ENCODE results near the gene WDR76. TPM values are rescaled to one million over a fixed set of nuclear protein-coding genes. Genes with fewer than 3 reads are reported as not detected.

WDR76 gene
- total RNA-seq, 1 donor = 7.6 TPM

DNA sequence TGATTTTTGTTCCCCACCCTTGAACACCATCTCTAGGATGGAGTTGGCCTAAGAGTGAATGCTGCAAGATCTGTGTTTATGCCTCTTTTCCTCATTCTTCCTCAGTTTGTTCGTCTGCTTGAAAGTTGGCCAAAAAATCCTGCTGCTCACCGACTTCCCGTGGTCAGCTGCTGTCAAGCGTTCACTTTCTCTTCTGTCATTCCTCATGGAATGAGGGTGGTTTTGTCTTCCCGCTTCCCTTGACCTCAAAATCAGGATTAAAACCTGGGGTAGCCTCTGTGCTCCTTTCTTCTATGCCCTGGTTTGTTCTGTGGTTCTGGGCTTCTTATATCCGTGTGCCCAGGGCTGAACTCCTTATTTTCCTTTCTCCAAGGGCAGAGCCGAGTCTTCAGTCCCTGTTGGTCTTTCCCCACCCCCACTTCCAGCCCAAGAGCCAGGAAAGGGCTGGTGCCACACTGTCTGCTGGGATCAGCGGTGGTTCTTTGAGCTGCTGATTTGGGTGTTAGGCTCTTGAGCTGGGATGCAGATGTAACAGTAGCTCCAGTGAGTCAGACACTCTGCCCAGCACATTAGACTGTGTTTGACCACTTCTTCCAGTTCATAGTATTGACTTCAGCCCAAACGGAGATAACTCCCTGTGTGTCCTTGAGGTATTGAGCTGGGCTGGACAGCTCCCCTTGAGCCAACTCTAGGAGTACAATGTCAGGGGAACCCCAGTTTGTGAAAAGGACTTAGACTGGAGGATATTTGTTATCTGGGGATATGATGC is 32.3 kb upstream of the WDR76 start:
- no peak overlapping the region for H2AFZ ChIP-seq (ENCODE audit: low read length)
- peaks cover 44% of the 10 kb centered on the region for H4K20me1 ChIP-seq (ENCODE audit: insufficient read depth, low read length)
- H3K4me2 ChIP-seq (ENCODE audit: insufficient read depth, low read length) = peak overlapping the region; percentile 98
- DNase-seq (ENCODE audit: insufficient read length, low spot score, missing footprints) = peak; percentile 90
- peak overlapping the region; percentile 99 for H3K27ac ChIP-seq (ENCODE audit: low read depth, low read length)
- H3K4me3 ChIP-seq (ENCODE audit: insufficient read depth, low read length) = peak overlapping the region; percentile 100
- H3K36me3 ChIP-seq (ENCODE audit: insufficient read depth, low read length) = peaks cover 54% of the 10 kb centered on the region
- TF ChIP-seq, protein P1, sequence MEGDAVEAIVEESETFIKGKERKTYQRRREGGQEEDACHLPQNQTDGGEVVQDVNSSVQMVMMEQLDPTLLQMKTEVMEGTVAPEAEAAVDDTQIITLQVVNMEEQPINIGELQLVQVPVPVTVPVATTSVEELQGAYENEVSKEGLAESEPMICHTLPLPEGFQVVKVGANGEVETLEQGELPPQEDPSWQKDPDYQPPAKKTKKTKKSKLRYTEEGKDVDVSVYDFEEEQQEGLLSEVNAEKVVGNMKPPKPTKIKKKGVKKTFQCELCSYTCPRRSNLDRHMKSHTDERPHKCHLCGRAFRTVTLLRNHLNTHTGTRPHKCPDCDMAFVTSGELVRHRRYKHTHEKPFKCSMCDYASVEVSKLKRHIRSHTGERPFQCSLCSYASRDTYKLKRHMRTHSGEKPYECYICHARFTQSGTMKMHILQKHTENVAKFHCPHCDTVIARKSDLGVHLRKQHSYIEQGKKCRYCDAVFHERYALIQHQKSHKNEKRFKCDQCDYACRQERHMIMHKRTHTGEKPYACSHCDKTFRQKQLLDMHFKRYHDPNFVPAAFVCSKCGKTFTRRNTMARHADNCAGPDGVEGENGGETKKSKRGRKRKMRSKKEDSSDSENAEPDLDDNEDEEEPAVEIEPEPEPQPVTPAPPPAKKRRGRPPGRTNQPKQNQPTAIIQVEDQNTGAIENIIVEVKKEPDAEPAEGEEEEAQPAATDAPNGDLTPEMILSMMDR (IDR thresholded peaks at IDR 0.05; ENCODE audit: extremely low read depth, low read depth, low read length) = no peak
- peaks cover 52% of the 10 kb centered on the region for H3K4me1 ChIP-seq (ENCODE audit: insufficient read depth, low read length)
- H3K27me3 ChIP-seq (ENCODE audit: insufficient read depth, low read length) = no peaks in the 10 kb centered on the region
- H3K79me2 ChIP-seq (ENCODE audit: insufficient read depth, low read length) = peaks cover 39% of the 10 kb centered on the region
- no peaks in the 10 kb centered on the region for H3K9me3 ChIP-seq (ENCODE audit: low read depth, low read length)

DNA sequence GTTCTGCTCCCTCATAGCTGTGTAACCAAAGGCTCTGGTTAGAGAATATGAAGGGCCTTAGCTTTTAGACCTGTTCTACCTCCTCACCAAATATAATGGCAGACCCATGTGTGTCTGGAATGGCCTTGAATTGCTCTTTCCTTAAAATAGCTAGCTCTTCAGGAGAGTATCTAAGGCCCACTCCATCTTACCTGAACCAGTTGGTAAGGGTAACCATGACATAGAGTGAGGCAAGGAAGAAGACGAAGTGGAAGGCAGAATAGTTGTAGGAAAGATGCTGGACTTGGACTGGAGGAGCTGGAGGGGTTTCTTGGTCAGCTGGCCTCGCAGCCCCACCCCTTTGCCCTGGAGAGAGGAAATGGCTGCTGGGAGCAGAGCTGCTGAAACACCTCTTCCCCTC is 31.6 kb upstream of the WDR76 start:
- no peaks in the 10 kb centered on the region for H3K9me3 ChIP-seq (ENCODE audit: low read depth, low read length)
- no peak for DNase-seq (ENCODE audit: insufficient read length, low spot score, missing footprints)
- H3K27me3 ChIP-seq (ENCODE audit: insufficient read depth, low read length) = no peaks in the 10 kb centered on the region
- H3K27ac ChIP-seq (ENCODE audit: low read depth, low read length) = no peak overlapping the region
- H3K36me3 ChIP-seq (ENCODE audit: insufficient read depth, low read length) = peaks cover 61% of the 10 kb centered on the region
- no peak overlapping the region for H3K4me3 ChIP-seq (ENCODE audit: insufficient read depth, low read length)
- TF ChIP-seq, protein P1 (IDR thresholded peaks at IDR 0.05; ENCODE audit: extremely low read depth, low read depth, low read length) = no peak
- peaks cover 44% of the 10 kb centered on the region for H3K79me2 ChIP-seq (ENCODE audit: insufficient read depth, low read length)
- no peak overlapping the region for H2AFZ ChIP-seq (ENCODE audit: low read length)
- H4K20me1 ChIP-seq (ENCODE audit: insufficient read depth, low read length) = peaks cover 44% of the 10 kb centered on the region
- no peak overlapping the region for H3K4me2 ChIP-seq (ENCODE audit: insufficient read depth, low read length)
- H3K4me1 ChIP-seq (ENCODE audit: insufficient read depth, low read length) = peaks cover 53% of the 10 kb centered on the region

DNA sequence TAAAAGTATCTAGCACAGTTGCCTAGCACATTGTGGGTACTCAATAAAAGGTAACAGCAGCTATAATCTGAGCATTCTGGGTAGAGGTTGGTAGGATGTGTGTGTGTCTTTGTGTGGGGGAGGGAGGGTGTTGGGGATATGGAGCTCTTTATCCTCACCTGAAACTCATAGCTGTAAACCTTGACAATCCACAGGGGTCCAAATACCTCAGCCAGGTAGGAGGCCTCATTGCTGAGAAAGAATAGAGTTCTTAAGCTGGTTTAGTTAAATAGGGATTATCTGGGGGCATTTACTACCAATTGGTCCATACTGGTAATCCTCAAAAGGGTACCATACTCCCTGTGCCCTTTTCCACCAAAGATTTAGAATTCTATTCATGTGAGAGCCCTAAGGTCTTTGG is 30.8 kb upstream of the WDR76 start:
- Histone ChIP-seq H3K4me2 (ENCODE audit: insufficient read depth, low read length) (no peak overlapping the region), H3K9me3 (ENCODE audit: low read depth, low read length) (no peaks in the 10 kb centered on the region), H3K27me3 (ENCODE audit: insufficient read depth, low read length) (no peaks in the 10 kb centered on the region), H4K20me1 (ENCODE audit: insufficient read depth, low read length) (peaks cover 44% of the 10 kb centered on the region), H3K36me3 (ENCODE audit: insufficient read depth, low read length) (peaks cover 61% of the 10 kb centered on the region), H3K79me2 (ENCODE audit: insufficient read depth, low read length) (peaks cover 51% of the 10 kb centered on the region), H3K27ac (ENCODE audit: low read depth, low read length) (no peak overlapping the region), H3K4me1 (ENCODE audit: insufficient read depth, low read length) (peaks cover 58% of the 10 kb centered on the region), H2AFZ (ENCODE audit: low read length) (no peak overlapping the region), H3K4me3 (ENCODE audit: insufficient read depth, low read length) (no peak overlapping the region)
- no peak for DNase-seq (ENCODE audit: insufficient read length, low spot score, missing footprints)
- TF ChIP-seq, protein P1 (IDR thresholded peaks at IDR 0.05; ENCODE audit: extremely low read depth, low read depth, low read length) = no peak

DNA sequence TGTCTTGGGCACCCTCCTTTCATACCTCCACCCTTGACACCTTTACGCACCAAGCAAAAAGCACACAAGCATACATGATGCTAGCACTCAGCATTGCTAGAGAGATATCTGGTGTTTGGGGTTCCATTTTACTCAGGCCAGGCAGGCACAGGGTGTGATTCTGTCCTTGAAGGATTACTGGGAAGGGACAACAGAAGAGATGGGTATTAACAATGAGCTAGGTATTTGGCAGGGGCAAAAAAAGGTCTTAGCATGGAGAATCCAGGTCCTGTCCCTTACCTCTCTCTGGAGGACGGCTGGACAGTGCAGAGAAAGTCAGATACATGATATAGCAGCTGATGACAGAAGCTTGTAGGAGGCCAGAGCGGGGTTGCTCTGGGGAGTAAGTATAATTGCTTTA is 30.2 kb upstream of the WDR76 start:
- Histone ChIP-seq H3K9me3 (ENCODE audit: low read depth, low read length) (no peaks in the 10 kb centered on the region), H3K27me3 (ENCODE audit: insufficient read depth, low read length) (no peaks in the 10 kb centered on the region), H3K4me3 (ENCODE audit: insufficient read depth, low read length) (no peak overlapping the region), H3K4me2 (ENCODE audit: insufficient read depth, low read length) (no peak overlapping the region), H4K20me1 (ENCODE audit: insufficient read depth, low read length) (peaks cover 49% of the 10 kb centered on the region), H3K4me1 (ENCODE audit: insufficient read depth, low read length) (peaks cover 61% of the 10 kb centered on the region), H3K27ac (ENCODE audit: low read depth, low read length) (no peak overlapping the region), H3K36me3 (ENCODE audit: insufficient read depth, low read length) (peaks cover 64% of the 10 kb centered on the region), H3K79me2 (ENCODE audit: insufficient read depth, low read length) (peaks cover 56% of the 10 kb centered on the region), H2AFZ (ENCODE audit: low read length) (no peak overlapping the region)
- no peak for DNase-seq (ENCODE audit: insufficient read length, low spot score, missing footprints)
- TF ChIP-seq, protein P1 (IDR thresholded peaks at IDR 0.05; ENCODE audit: extremely low read depth, low read depth, low read length) = no peak

Data from osteoblast (primary cell).